CD14-positive monocyte (primary cell): ENCODE data around the gene MCCD1. TPM values are rescaled to one million over a fixed set of nuclear protein-coding genes. Genes with fewer than 3 reads are reported as not detected.
A peak's percentile ranks its signal among the peaks of the same experiment; 100 is the strongest.

Experiments used
- DNase-seq, 3 donors: peaks; one replicate each; pipeline ENCODE4 v3.0.0-alpha.2; 2011 to 2022
- H2AFZ ChIP-seq: 2 replicates; pipeline ENCODE4 v1.6.0; 2012; ENCODE audit warnings: mild to moderate bottlenecking, low read depth, low read length, inconsistent platforms; ENCODE audit not compliant: insufficient read depth, poor library complexity, severe bottlenecking
- H3K27ac ChIP-seq, 2 donors: 1 replicate in 1 of 2; 2 replicates in 1 of 2; pipeline ENCODE4 v1.5.1; 2012 to 2013; ENCODE audit warnings: low read length in 2 of 2, control low read depth in 1 of 2, inconsistent platforms in 1 of 2, low read depth in 1 of 2, mild to moderate bottlenecking in 1 of 2
- H3K27me3 ChIP-seq, 2 donors: one replicate each; pipeline versions ENCODE4 v1.6.0 to v1.6.1; 2011 to 2013; ENCODE audit warnings: low read length in 2 of 2; ENCODE audit not compliant: control insufficient read depth in 2 of 2, insufficient read depth in 2 of 2
- H3K36me3 ChIP-seq, 2 donors: replicated peaks in 1 of 2; 1 replicate in 1 of 2; 2 replicates in 1 of 2; pipeline versions ENCODE4 v1.5.1 to v1.6.1; 2012 to 2013; ENCODE audit warnings: low read length in 2 of 2, control low read depth in 1 of 2, inconsistent platforms in 1 of 2, mild to moderate bottlenecking in 1 of 2; ENCODE audit not compliant: insufficient read depth in 2 of 2, control insufficient read depth in 1 of 2
- H3K4me1 ChIP-seq, 2 donors: 1 replicate in 1 of 2; 2 replicates in 1 of 2; pipeline versions ENCODE4 v1.5.1 to v1.6.1; 2012 to 2013; ENCODE audit warnings: low read length in 2 of 2, control low read depth in 1 of 2, inconsistent platforms in 1 of 2, mild to moderate bottlenecking in 1 of 2, moderate library complexity in 1 of 2; ENCODE audit not compliant: insufficient read depth in 2 of 2, control insufficient read depth in 1 of 2
- H3K4me2 ChIP-seq: replicated peaks from 2 replicates; pipeline ENCODE3; 2012; ENCODE audit warnings: low read length, moderate library complexity, mild to moderate bottlenecking; ENCODE audit not compliant: poor library complexity, severe bottlenecking; ENCODE audit errors: extremely low read depth
- H3K4me3 ChIP-seq, 3 experiments: fragments of 200-600 bp in 1 of 3; sonication (generic) in 1 of 3; replicated peaks in 1 of 3; 1 replicate in 2 of 3; 2 replicates in 1 of 3; pipeline ENCODE4 v1.5.1; 2011 to 2013; ENCODE audit warnings: low read length in 3 of 3, mild to moderate bottlenecking in 3 of 3, control low read depth in 2 of 3, low read depth in 2 of 3, inconsistent platforms in 1 of 3, moderate library complexity in 1 of 3
- H3K79me2 ChIP-seq: 2 replicates; pipeline ENCODE4 v1.6.0; 2012; ENCODE audit warnings: mild to moderate bottlenecking, control low read depth, inconsistent platforms, low read length, moderate library complexity; ENCODE audit not compliant: insufficient read depth
- H3K9ac ChIP-seq: 2 replicates; pipeline ENCODE4 v1.6.0; 2017; ENCODE audit warnings: low read length, mild to moderate bottlenecking; ENCODE audit not compliant: insufficient read depth, poor library complexity, severe bottlenecking
- H3K9me3 ChIP-seq, 2 donors: replicated peaks in 1 of 2; 1 replicate in 1 of 2; 2 replicates in 1 of 2; pipeline versions ENCODE4 v1.5.1 to v1.6.1; 2012 to 2013; ENCODE audit warnings: low read length in 2 of 2, control low read depth in 1 of 2; ENCODE audit not compliant: control insufficient read depth in 1 of 2, insufficient read depth in 1 of 2
- H4K20me1 ChIP-seq: 2 replicates; pipeline ENCODE4 v1.6.0; 2012; ENCODE audit warnings: mild to moderate bottlenecking, low read length, control low read depth, moderate library complexity; ENCODE audit not compliant: insufficient read depth
- H3K27ac Mint-ChIP-seq, 7 donors: one replicate each; pipeline ENCODE4 v1.8.0; 2020; ENCODE audit warnings: mild to moderate bottlenecking in 7 of 7, mixed read lengths in 7 of 7, moderate library complexity in 6 of 7, inconsistent platforms in 2 of 7
- H3K27me3 Mint-ChIP-seq, 3 donors: one replicate each; pipeline ENCODE4 v1.8.0; 2021 to 2022; ENCODE audit warnings: low read depth in 3 of 3, mild to moderate bottlenecking in 3 of 3, mixed read lengths in 3 of 3, moderate library complexity in 3 of 3, inconsistent platforms in 1 of 3
- H3K36me3 Mint-ChIP-seq, 2 donors: one replicate each; pipeline ENCODE4 v1.8.0; 2020; ENCODE audit warnings: mixed read lengths in 2 of 2, inconsistent platforms in 1 of 2, mild to moderate bottlenecking in 1 of 2
- H3K4me1 Mint-ChIP-seq: one replicate; pipeline ENCODE4 v1.8.0; 2020; ENCODE audit warnings: mild to moderate bottlenecking, mixed read lengths
- H3K4me3 Mint-ChIP-seq, 2 donors: one replicate each; pipeline ENCODE4 v1.8.0; 2020; ENCODE audit warnings: mild to moderate bottlenecking in 2 of 2, mixed read lengths in 2 of 2, moderate library complexity in 1 of 2
- H3K9me3 Mint-ChIP-seq, 7 donors: one replicate each; pipeline ENCODE4 v1.8.0; 2020 to 2022; ENCODE audit warnings: mixed read lengths in 7 of 7, mild to moderate bottlenecking in 6 of 7, moderate library complexity in 6 of 7, inconsistent platforms in 2 of 7
- WGBS: methylation state at CpG from one replicate; pipeline ENCODE4 v1.1.5; 2013; ENCODE audit warnings: missing lambda C conversion rate; ENCODE audit not compliant: insufficient coverage; 5-methylcytosine and 5-hydroxymethylcytosine counted together
- intact Hi-C, 2 donors: fragments of 100-400 bp; cut with micrococcal nuclease; formaldehyde crosslinking; loops; one replicate each; pipeline versions ENCODE4 v1.15.0 to v1.15.1; 2023
- polyA plus RNA-seq, 3 donors: library from polyadenylated mRNA; depleted of rRNA in 1 of 3; unstranded in 2 of 3; stranded (reverse) in 1 of 3; fragments of 300-500 nt in 2 of 3; fragments of >200 nt in 1 of 3; fragmentation: Illumina TruSeq in 2 of 3; gene quantifications; 1 replicate in 2 of 3; 2 replicates in 1 of 3; pipeline ENCODE4 v1.2.3, GENCODE V29; 2012 to 2021
- TF ChIP-seq, protein P1 (sequence below): fragments of 200-600 bp; IDR thresholded peaks from one replicate; pipeline ENCODE4 v1.8.0; 2022; ENCODE audit warnings: antibody characterized with exemption, mild to moderate bottlenecking

Gene MCCD1
- polyA plus RNA-seq, 3 donors = not detected

DNA sequence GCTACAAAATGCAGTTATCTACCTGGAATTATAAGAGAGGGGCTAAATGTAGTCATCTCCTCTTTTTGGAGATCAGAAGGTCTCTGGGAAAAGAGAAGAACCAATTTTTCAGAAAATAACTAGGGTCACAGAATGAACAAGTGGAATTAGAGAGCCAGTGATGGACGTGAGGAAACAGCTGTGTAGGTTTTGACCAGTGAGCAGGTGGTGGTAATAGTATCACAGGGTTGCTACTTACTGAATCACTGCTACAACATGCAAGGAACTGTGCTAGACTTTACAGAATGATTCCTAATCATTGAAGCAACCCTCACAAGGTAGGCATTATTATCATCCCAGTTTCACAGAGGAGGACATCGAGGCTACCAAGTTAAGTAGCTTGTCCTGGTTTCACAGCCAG lies 15.9 kb downstream of the MCCD1 start:
- TF ChIP-seq, protein P1, sequence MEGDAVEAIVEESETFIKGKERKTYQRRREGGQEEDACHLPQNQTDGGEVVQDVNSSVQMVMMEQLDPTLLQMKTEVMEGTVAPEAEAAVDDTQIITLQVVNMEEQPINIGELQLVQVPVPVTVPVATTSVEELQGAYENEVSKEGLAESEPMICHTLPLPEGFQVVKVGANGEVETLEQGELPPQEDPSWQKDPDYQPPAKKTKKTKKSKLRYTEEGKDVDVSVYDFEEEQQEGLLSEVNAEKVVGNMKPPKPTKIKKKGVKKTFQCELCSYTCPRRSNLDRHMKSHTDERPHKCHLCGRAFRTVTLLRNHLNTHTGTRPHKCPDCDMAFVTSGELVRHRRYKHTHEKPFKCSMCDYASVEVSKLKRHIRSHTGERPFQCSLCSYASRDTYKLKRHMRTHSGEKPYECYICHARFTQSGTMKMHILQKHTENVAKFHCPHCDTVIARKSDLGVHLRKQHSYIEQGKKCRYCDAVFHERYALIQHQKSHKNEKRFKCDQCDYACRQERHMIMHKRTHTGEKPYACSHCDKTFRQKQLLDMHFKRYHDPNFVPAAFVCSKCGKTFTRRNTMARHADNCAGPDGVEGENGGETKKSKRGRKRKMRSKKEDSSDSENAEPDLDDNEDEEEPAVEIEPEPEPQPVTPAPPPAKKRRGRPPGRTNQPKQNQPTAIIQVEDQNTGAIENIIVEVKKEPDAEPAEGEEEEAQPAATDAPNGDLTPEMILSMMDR = no peak
- Mint-ChIP-seq H3K27me3 (no peaks in the 10 kb centered on the region), H3K27ac (peak overlapping the region in 1 of 7 donors; percentile 72), H3K36me3 (peaks cover 11 to 15% of the 10 kb centered on the region in 2 donors), H3K4me3 (no peak overlapping the region), H3K4me1 (peaks cover 48% of the 10 kb centered on the region), H3K9me3 (peaks cover 0 to 2% (median 0%) of the 10 kb centered on the region in 7 donors)
- Histone ChIP-seq H3K27me3 (no peaks in the 10 kb centered on the region), H3K9ac (no peak overlapping the region), H3K9me3 (no peaks in the 10 kb centered on the region), H3K4me2 (no peak overlapping the region), H3K36me3 (peaks cover 6 to 13% of the 10 kb centered on the region in 2 donors), H4K20me1 (peaks cover 14% of the 10 kb centered on the region), H2AFZ (no peak overlapping the region), H3K4me1 (peaks cover 40 to 54% of the 10 kb centered on the region in 2 donors), H3K79me2 (peaks cover 59% of the 10 kb centered on the region), H3K4me3 (no peak overlapping the region), H3K27ac (no peak overlapping the region)
- intact Hi-C loops = loop anchor here (5.0 to 10.0 kb wide), 8 partner anchors 47 to 410 kb away; partner anchors contain the start of genes MICB (in 2 of the 2), C6orf47 (in 1 of the 2), CLIC1 (in 1 of the 2) and CSNK2B (in 1 of the 2)
- WGBS = 100% methylated on average over 1 of the region's 2 CpGs
- no peak for DNase-seq

DNA sequence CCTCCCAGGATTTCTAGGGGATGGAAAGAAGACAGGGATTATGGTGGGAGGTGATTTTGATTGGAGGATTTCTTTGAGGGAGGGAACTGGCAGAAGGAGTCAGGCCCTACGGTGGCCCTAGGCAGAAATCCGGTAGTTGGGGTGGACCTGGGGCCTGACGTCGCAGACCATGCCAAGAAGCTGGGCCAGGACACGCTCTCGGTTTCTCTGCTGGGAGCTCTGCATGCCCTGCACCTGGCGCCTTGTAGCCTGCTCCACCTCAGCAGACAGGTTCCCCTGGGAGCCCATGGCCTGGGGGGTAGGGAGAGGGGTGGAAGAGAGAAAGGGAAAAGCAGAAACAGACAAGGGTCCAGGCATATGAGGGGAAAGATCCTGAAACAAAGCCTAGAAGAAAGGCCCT lies 16.5 kb downstream of the MCCD1 start:
- TF ChIP-seq, protein P1 = no peak
- peaks cover 59% of the 10 kb centered on the region for H3K79me2 ChIP-seq
- Mint-ChIP-seq H3K36me3 (peaks cover 8 to 14% of the 10 kb centered on the region in 2 donors), H3K27ac (peak overlapping the region in 2 of 7 donors; percentile 47 to 72), H3K4me1 (peaks cover 42% of the 10 kb centered on the region), H3K9me3 (peaks cover 0 to 2% (median 0%) of the 10 kb centered on the region in 7 donors), H3K27me3 (no peaks in the 10 kb centered on the region), H3K4me3 (no peak overlapping the region)
- no peaks in the 10 kb centered on the region for H3K9me3 ChIP-seq
- 97% methylated on average over 6 of the region's 7 CpGs for WGBS
- H2AFZ ChIP-seq = no peak overlapping the region
- peaks cover 34 to 48% of the 10 kb centered on the region in 2 donors for H3K4me1 ChIP-seq
- no peak overlapping the region for H3K9ac ChIP-seq
- no peak overlapping the region for H3K4me3 ChIP-seq
- intact Hi-C loops = loop anchor here (5.0 to 10.0 kb wide), 6 partner anchors 50 to 410 kb away; partner anchors contain the start of genes C6orf47 (in 1 of the 2), CLIC1 (in 1 of the 2), GPANK1 (in 1 of the 2) and MICB (in 1 of the 2)
- no peak for DNase-seq
- no peak overlapping the region for H3K4me2 ChIP-seq
- peaks cover under 1 to 13% of the 10 kb centered on the region in 2 donors for H3K36me3 ChIP-seq
- no peaks in the 10 kb centered on the region for H3K27me3 ChIP-seq
- peaks cover 8% of the 10 kb centered on the region for H4K20me1 ChIP-seq
- no peak overlapping the region for H3K27ac ChIP-seq
